ENCODE results near the gene UBALD1. TPM values are rescaled to one million over a fixed set of nuclear protein-coding genes. Genes with fewer than 3 reads are reported as not detected.
"Not testable (repeated sequence)": the region's sequence is repeated elsewhere in the genome, so short reads cannot be mapped to it uniquely, and the experiment has no call there.

Gene UBALD1
- total and polyA plus RNA-seq, 2 donors (not counting 1 experiment from before 2014, with no cell fraction given): 2.2 to 3.6 TPM

- Histone ChIP-seq H2AFZ (ENCODE audit: low read length) (no peak overlapping the region), H4K20me1 (ENCODE audit: control insufficient read depth, extremely low read depth, insufficient read depth, low read length) (no peaks in the 10 kb centered on the region), H3K9ac (ENCODE audit: insufficient read depth, low read length) (no peak overlapping the region), H3K4me2 (ENCODE audit: extremely low read depth, insufficient read depth, low read length) (no peak overlapping the region), H3K79me2 (ENCODE audit: control insufficient read depth, insufficient read depth, low read length) (peaks cover 6% of the 10 kb centered on the region), H3K9me3 (ENCODE audit: control insufficient read depth, insufficient read depth, low read depth, low read length) (no peaks in the 10 kb centered on the region), H3K27ac (ENCODE audit: insufficient read depth, low read length) (no peak overlapping the region), H3K4me1 (ENCODE audit: control insufficient read depth, extremely low read depth, insufficient read depth, low read length) (no peaks in the 10 kb centered on the region), H3K36me3 (ENCODE audit: control insufficient read depth, insufficient read depth, low read length) (peaks cover 15% of the 10 kb centered on the region), H3K27me3 (ENCODE audit: control insufficient read depth, insufficient read depth, low read length) (no peaks in the 10 kb centered on the region), H3K4me3 (replicated peaks in 1 of 4; ENCODE audit: control extremely low read depth in 1 of 4, insufficient read depth in 1 of 4, low read depth in 3 of 4, low read length in 4 of 4) (no peak overlapping the region)
- no peak for DNase-seq (ENCODE audit: low read depth in 2 of 2)
- no peak for TF ChIP-seq EZH2 (IDR thresholded peaks at IDR 0.05; ENCODE audit: low read length, missing control alignments)
- TF ChIP-seq CTCF (conservative IDR thresholded peaks at IDR 0.05 in 1 of 2, IDR thresholded peaks at IDR 0.05 in 1 of 2; ENCODE audit: low read depth in 1 of 2, low read length in 2 of 2): no peak
Measured at GRCh38 chr16:4651827-4652226, 37.1 kb upstream of the UBALD1 start.

GRCh38 chr16:4650443-4651074 is 35.9 kb upstream of the UBALD1 start:
- H3K36me3 ChIP-seq (ENCODE audit: control insufficient read depth, insufficient read depth, low read length): peaks cover 11% of the 10 kb centered on the region
- DNase-seq (ENCODE audit: low read depth in 2 of 2): peak; percentile 22 to 50
- H3K4me3 ChIP-seq (replicated peaks in 1 of 4; ENCODE audit: control extremely low read depth in 1 of 4, insufficient read depth in 1 of 4, low read depth in 3 of 4, low read length in 4 of 4); H3K79me2 ChIP-seq (ENCODE audit: control insufficient read depth, insufficient read depth, low read length); H2AFZ ChIP-seq (ENCODE audit: low read length); H3K27ac ChIP-seq (ENCODE audit: insufficient read depth, low read length); H3K27me3 ChIP-seq (ENCODE audit: control insufficient read depth, insufficient read depth, low read length); H4K20me1 ChIP-seq (ENCODE audit: control insufficient read depth, extremely low read depth, insufficient read depth, low read length); H3K4me2 ChIP-seq (ENCODE audit: extremely low read depth, insufficient read depth, low read length); H3K4me1 ChIP-seq (ENCODE audit: control insufficient read depth, extremely low read depth, insufficient read depth, low read length); H3K9ac ChIP-seq (ENCODE audit: insufficient read depth, low read length); H3K9me3 ChIP-seq (ENCODE audit: control insufficient read depth, insufficient read depth, low read depth, low read length): not testable (repeated sequence)
- peak; percentile 37 to 66 for TF ChIP-seq CTCF (conservative IDR thresholded peaks at IDR 0.05 in 1 of 2, IDR thresholded peaks at IDR 0.05 in 1 of 2; ENCODE audit: low read depth in 1 of 2, low read length in 2 of 2)

GRCh38 chr16:4649744-4650442 is 35.2 kb upstream of the UBALD1 start:
- TF ChIP-seq CTCF (conservative IDR thresholded peaks at IDR 0.05 in 1 of 2, IDR thresholded peaks at IDR 0.05 in 1 of 2; ENCODE audit: low read depth in 1 of 2, low read length in 2 of 2) (no peak), EZH2 (IDR thresholded peaks at IDR 0.05; ENCODE audit: low read length, missing control alignments) (no peak)
- Histone ChIP-seq H3K4me1 (ENCODE audit: control insufficient read depth, extremely low read depth, insufficient read depth, low read length) (no peaks in the 10 kb centered on the region), H3K27me3 (ENCODE audit: control insufficient read depth, insufficient read depth, low read length) (no peaks in the 10 kb centered on the region), H3K9ac (ENCODE audit: insufficient read depth, low read length) (no peak overlapping the region), H3K9me3 (ENCODE audit: control insufficient read depth, insufficient read depth, low read depth, low read length) (no peaks in the 10 kb centered on the region), H4K20me1 (ENCODE audit: control insufficient read depth, extremely low read depth, insufficient read depth, low read length) (no peaks in the 10 kb centered on the region), H3K4me3 (replicated peaks in 1 of 4; ENCODE audit: control extremely low read depth in 1 of 4, insufficient read depth in 1 of 4, low read depth in 3 of 4, low read length in 4 of 4) (no peak overlapping the region), H3K27ac (ENCODE audit: insufficient read depth, low read length) (no peak overlapping the region), H3K79me2 (ENCODE audit: control insufficient read depth, insufficient read depth, low read length) (peaks cover 11% of the 10 kb centered on the region), H2AFZ (ENCODE audit: low read length) (no peak overlapping the region), H3K4me2 (ENCODE audit: extremely low read depth, insufficient read depth, low read length) (no peak overlapping the region), H3K36me3 (ENCODE audit: control insufficient read depth, insufficient read depth, low read length) (peaks cover 9% of the 10 kb centered on the region)
- no peak for DNase-seq (ENCODE audit: low read depth in 2 of 2)

All from fibroblast of lung (primary cell).